HG03378 (cell line): ENCODE data around the gene HERC4.
"Not testable (repeated sequence)": the region's sequence is repeated elsewhere in the genome, so short reads cannot be mapped to it uniquely, and the experiment has no call there.

Source experiments
- ATAC-seq: cut with Tn5 transposase; IDR thresholded peaks from one replicate; pipeline ENCODE4 v1.9.1; 2021; ENCODE audit warnings: mild to moderate bottlenecking, moderate library complexity; ENCODE audit not compliant: unreplicated experiment

The HERC4 gene

DNA sequence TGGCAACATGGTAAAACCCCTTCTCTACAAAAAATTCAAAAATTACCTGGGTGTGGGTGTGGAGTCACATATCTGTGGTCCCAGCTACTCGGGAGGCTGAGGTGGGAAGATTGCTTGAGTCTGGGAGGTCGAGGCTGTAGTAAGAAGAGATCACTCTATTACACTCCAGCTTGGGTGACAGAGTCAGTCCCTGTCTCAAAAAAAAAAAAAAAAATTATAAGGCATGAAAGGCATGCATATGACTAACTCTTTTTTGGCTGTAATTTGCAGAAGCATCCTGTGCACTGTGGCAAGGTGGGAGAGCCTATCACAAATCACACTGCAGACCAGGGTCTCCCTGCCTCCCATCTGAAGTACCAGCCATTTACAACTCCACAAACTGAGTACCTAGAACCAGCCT is 20.1 kb upstream of the HERC4 start:
- ATAC-seq = no peak

DNA sequence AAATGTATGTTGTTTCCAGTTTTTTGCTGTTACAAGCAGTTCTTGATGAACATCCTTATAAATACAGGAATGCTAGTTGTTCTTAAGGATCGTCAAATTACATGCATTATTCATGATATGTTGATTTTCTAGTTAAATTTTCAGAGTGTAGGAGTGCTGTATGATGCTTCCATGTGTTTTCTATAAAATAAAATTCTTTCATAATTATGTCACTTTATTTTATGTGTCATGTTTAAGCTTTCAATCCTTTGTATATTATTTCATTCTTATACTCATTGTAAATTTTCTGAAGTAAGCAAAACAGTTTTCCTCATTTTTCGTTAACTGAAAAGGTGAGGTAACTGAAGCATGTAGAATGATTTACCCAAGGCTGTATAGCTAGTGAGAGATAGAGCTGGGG is 17.4 kb upstream of the HERC4 start:
- ATAC-seq = no peak

DNA sequence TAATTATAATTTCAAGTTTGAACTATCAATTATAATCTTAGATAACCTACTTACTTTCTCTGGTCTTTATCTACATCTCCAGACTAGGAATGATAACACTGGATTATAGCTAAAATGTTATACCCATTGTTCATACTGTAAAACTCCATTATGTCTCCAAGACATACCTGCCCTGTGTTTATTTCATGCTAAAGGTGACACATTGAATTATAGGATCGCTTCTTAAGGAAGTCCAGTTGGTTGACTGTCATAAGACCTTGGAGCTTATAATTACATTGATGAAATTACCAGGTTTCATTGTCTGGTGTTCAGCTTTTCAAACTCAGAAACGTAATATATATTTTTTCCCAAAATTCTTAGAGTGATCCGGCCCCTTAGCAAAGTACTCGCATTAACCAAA is 15.5 kb upstream of the HERC4 start:
- no peak for ATAC-seq

DNA sequence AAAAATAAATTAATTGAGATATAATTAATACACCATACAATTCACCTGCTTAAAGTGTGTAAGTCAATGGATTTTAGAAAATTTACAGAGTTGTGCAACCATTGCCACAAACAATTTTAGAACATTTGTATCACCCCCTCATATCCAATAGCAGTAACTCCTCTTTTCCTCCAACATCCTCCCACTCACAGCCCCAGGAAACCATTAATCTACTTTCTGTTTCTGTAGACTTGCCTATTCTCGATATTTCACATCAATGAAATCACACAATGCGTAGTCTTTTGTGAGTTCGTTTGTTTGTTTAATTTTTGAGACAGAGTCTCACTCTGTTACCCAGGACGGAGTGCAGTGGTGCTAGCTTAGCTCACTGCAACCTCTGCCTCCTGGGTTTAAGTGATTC is 13.7 kb upstream of the HERC4 start:
- ATAC-seq = no peak

DNA sequence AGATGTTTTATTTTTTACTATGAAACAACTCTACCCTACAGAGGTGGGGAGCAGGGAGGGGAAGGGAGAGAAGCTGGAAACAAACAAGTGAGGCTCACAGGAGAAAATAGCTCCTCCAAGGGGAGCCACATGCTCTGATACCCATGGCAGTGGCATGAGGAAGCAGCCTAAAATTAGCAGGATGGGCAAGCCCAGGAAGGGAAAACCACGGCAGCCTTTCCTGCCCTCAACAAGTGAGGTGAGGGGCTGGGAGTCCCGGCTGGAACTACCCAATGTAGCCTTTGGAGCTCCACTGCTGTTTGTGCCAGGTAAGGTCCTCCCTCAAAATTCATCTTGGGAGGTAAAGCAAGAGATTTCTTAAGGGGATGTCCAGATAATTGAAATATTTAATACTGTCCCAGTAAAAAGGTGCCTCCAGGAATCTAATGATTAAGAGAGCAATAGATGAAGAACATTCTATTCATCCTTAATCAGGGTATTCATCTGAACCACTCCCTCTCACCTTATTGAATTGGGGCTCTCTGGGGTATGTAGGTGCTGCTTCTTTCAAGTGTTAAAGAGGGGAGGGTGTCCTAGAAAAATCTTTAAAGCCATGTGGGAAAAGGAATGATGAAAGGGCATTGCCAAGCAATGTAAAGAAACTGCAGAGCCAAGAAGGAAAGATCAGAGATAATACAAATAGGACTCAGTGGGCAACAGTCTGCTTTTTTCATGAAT is 12.8 kb upstream of the HERC4 start:
- ATAC-seq = no peak

DNA sequence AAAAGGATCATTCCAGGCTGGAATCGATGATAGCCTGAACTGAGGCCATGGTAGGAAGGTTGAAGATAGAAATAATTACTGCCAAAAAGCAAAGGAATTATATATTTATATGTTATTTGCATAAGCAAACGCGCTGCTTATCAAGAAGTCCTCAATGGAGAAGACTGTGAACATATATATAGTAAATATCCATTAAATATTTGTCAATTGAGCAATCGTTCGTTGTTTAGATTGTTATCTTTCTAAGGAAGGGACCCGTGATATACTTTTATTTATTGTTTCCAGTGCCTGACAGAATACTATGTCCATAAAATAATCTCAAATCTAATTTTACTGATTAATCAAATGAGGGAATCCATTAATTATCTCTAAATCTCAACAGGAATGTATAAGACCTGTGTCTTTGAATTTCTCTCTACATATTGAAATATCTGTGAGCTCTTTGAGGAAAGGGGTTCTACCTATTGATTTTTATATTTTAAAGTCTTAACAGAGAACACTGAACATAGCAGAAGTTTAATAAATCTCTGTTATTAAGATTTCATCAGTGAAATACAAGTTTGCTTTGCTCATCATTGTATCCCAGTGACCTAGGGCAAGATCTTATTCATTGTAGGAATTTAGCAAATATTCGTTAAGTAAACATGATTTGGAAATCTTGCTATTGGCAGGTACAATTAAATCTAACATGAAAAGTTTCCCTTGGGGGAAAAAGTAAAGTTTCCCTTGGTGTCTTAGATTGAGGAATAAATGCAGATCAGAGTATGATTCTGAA is 12.0 kb upstream of the HERC4 start:
- no peak for ATAC-seq

DNA sequence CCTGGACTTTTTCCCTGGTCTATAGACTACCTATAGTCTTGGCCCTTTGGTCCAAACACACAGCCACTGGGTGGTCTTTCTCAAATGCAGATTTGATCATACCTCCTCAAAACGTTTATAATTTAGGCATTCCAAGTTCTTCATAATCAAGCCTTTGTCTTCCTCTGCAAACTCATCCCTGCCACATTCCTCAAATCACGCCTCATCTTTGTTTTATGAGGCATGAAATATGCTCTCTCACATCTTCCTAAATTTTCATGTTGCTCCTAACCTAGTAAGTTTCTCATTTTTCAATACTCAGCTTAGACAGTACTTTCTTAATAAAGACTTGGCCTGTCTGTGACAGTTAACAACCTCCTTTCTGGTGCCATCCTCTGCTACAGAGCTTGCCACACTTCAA is 10.9 kb upstream of the HERC4 start:
- ATAC-seq = no peak

DNA sequence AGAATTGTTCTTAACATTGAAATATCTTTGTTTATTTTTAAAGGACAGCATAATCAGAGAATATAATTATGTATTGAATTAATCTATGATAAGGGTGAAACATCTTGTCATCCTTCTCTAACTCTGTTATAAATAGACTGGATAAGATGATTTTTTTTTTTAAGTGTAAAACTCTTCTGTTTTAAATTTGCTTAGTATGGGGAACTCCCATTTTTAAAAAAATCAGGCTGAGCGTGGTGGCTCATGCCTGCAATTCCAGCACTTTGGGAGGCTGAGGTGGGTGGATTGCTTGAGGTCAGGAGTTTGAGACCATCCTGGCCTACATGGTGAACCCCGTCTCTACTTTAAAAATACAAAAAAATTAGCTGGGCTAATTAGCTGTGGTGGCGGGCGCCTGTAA is 9.4 kb upstream of the HERC4 start:
- no peak for ATAC-seq

DNA sequence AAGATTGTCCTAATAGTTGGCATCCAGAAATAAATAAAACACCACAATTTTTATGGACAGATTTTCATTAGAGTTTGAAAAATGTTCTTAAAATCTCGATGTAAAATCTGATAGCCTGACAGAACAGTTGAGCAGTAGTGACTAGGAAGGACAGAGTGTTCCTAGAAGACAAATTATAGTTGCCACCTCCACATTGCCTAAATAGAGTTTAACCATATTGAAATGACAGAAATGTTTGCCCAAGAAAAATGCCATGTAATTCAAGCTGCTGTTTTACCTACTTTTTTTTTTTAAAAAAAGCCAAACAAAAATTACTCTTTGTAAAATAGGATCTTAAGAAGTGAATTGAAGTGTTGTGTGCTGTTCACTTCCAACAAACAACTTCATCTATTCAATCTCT is 8.9 kb upstream of the HERC4 start:
- ATAC-seq = no peak

DNA sequence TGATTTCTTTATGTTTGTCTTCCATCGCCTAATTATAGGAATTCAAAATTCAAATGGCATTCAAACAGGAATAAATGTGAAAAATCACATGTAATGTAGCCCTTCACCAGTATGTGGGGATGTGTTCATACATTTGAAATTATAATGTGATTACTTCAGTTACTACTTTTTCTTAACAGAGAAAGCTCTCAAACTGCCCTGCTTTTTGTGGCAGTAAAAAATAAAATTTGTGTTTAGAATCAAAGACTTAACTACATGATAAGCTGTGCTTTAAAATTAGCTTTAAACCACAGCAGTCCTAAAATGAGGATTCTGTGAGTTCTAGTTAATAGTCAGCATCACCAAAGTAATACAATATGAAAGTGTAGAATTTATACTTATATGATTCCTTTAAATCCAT is 7.8 kb upstream of the HERC4 start:
- no peak for ATAC-seq

DNA sequence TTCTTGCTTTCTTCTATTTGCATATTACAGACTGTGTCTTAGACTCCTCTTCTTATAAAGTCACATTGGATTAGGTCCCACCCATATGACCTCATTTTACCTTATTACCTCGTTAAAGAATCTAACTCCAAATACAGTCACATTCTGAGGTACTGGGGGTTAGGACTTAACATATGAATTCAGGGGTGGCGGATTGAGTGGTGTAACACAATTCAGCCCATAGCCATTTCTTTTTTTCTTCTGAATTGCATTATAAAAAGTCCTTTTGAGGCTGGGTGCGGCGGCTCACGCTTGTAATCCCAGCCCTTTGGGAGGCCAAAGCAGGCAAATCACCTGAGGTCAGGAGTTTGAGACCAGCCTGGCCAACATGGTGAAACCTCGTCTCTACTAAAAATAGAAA is 6.8 kb upstream of the HERC4 start:
- ATAC-seq = no peak

DNA sequence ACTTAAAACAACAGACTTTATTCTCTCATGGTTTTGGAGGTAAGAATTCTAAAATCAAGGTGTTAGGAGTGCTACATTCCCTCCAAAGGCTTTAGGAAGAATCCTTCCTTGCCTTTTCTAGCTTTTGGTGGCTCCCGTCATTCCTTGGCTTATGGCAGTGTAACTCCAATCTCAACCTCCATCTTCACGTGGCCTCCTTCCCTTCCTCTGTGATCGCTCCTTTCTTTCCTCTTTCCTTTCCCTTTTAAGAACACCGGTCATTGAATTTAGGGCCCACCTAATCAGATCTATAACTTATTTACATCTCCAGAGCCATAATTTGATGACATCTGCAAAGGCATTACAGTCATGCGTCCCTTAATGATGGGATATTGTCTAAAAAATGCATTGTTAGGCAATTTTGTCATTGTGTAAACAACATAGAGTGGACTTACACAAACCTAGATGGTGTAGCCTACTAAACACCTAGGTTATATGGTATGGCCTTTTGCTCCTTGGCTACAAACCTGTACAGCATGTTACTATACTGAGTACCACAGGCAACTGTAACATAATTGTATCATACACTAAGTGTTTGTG is 5.9 kb upstream of the HERC4 start:
- no peak for ATAC-seq

DNA sequence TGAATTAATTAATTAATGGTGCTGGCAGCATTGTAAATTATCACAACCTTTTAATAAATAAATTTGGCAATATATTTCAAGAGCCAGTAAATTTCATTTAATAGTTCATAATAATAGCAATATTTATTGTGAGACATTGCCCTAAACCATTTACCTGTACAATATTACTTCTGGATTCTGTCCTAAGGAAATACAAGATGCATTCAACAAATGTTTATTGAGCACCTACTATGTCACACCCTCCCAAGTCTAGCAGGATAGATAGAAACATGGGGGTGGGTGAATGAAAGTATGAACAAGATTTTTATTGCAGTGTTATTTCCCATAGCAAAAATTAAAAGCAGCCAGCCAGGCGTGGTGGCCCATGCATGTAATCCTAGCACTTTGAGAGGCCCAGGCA is 4.4 kb upstream of the HERC4 start:
- ATAC-seq = no peak

DNA sequence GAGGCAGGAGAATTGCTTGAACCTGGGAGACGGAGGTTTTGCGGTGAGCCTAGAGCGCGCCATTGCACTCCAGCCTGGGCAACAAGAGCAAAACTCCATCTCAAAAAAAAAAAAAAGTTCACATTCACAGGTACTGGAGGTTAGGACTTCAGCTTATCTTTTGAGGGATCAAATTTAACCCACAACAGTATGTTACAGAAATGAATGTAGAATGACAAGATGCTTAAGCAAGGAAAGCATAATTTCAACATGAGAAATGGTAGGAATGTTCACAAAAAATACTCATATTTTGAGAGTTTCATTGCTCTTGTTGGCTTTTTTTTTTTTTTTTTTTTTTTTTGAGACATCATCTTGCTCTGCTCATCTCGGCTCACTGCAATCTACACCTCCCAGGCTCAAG is 1.9 kb upstream of the HERC4 start:
- no peak for ATAC-seq

DNA sequence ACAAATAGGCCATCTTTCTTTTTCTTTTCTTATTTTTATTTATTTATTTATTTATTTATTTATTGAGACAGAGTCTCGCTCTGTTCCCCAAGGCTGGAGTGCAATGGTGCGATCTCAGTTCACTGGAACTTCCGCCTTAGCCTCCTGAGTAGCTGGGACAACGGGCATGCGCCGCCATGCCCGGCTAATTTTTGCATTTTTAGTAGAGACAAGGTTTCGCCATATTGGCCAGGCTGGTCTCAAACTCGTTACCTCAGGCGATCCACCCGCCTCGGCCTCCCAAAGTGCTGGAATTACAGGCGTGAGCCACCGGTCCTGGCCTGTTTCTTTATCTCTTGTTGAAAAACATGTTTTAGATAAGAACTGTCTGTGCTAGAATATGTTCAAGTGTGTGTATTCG is 998 bp upstream of the HERC4 start:
- not testable (repeated sequence) for ATAC-seq

DNA sequence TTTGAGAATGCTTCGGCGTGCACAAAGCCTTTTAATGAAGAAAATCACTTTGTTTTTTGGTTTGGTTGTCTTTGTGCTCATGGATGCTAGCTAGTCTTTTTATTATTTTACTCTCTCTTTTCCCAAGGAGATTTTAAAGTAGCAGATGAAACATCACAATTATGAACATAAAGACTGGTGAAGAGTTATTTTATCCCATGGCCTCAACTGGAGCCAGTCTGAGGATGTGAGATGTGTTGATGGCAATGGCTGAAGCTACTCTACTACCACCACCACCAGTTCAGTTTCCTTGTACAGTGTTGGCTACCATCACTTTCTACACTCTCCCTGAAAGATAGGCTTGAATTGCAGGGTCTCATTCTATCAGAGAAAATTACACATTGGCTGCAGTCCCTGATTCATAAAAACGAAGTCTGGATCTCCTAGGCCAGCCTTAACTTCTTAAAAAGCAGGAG is 494 bp upstream of the HERC4 start:
- ATAC-seq = peak; percentile 3

DNA sequence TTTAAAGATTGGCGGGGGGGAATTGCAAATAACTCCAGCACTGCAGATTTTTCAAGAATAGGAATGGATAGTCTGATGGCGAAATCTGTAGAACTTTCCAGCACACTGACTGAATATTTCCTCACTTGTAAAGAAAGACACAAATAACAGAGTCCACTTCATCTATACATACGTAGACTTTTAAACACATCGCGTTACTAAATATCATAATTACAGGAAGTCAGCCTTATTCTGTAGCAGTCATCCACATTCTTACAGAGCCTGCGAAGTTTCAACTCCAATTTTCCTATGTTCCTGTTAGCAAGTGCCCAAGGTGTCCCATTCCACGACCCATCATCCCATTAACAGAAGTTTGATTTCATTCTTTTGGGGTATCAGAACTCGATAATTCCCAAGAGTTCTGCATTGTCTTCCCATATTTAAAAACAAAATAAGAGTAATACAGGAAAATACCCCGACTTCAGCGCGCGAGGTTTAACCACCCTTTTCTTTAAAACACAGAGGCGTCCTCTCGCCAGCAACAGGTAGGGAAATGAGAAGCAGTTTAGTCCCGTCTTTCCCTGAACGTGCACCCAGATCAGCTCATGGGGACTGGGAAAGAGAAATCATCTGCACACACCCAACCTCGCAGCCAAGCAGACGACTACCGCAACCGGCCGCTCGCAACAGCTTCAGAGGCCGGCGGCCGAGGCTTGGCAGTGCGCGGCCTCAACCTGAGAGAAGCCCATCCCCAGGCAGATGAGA is 880 bp downstream of the HERC4 start:
- ATAC-seq = no peak

DNA sequence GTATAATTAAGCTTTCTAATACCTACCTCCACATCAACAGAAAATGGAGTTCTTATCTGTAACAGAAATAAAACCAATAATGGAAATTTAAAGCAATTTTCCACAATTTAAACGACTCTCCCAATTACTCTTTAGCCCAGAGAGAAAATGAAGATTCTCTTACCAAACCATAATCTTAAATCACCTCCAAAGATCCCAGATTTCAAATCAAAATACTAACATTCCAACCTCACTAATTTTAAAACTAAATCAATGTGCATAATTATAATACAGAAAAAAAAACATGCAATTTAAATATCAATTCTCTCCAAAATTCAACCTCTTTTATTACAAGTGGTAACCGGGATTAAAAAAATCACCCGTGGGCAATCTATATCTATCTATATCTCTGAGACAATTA is 1.5 kb downstream of the HERC4 start:
- ATAC-seq = no peak

DNA sequence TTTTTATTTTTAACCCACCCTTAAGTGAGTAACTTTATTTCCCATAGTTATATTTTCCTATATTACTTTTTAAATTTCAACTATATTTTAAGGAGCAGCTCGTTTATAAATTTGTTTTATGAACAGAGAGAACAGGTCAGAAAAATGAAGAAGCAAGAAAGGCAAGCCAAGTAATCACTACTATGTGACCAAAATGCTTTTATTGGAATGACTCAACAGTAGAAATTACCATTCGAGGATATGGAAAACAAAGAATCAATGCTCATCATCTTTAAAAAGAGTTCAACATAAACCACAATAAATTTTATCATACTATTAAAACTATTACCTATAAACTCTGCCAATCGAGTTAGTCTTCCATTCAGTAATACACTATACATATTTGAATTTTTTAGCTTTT is 7.6 kb downstream of the HERC4 start:
- ATAC-seq = no peak

DNA sequence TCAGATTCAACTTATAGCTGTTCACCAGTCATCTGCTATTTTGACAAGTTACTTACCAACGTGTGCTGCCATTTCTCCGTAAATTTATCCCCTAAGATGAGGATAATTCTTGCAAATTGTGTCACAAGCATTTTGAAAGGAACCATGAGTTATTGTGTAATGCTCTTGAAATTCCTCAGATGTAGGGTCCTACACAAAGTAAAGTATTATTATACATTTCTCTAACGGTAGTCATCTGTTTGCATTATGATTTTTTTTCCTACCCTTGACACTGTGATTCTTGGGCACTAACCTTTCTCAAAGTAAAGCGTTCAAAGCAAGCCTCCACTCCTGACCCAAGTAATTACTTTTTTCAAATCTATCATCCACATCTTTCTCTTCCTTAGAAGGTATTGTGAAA is 8.1 kb downstream of the HERC4 start:
- no peak for ATAC-seq

DNA sequence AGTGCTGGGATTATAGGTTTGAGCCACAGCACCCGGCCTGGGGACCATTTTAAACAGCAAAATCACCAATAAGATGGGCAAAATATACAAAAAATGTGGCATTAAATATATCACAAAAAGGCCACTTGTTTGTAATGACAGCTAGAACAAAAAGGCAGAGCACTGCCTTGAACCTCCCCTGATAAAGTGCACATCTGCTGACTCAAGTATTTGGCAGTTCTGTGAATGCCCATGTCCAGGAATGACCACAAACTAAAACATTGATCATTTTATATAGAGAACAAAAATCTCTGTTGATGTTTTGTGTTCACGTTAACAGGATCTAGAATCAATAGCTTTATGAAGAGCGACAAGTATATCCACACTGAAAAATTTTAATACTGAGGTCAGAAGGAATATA is 21.5 kb downstream of the HERC4 start:
- ATAC-seq = no peak

DNA sequence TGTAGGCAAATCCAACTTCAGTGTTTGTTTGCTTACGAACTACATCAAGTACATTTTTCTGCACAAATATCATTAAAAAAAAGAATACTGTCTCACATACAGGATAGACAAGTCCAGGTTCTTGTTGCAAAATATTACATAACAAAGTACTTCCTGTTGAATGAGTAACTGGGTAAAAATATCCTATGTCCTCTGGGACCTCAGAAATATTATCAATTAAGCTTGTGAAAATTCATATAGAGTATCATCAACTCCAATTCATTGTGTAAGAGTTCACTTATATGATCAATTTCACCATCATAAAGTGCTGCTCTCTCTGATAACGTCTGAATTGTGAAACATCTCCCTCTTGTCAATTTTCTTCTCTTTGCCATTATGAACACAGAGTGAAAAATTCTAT is 22.6 kb downstream of the HERC4 start:
- ATAC-seq = no peak
